Lower leg skin (tissue), 4 donors: ENCODE results near the gene AKR1C3. TPM values are rescaled to one million over a fixed set of nuclear protein-coding genes. Genes with fewer than 3 reads are reported as not detected.
"Not testable (repeated sequence)": the region's sequence is repeated elsewhere in the genome, so short reads cannot be mapped to it uniquely, and the experiment has no call there.

ENCODE experiments used
- DNase-seq, 2 donors: peaks; one replicate each; pipeline ENCODE4 v3.0.0-alpha.2; 2019; ENCODE audit warnings: low spot score in 2 of 2
- H3K4me3 ChIP-seq: fragments of 200-600 bp; sonication (generic); 2 replicates; pipeline ENCODE4 v1.5.1; 2017; ENCODE audit warnings: mild to moderate bottlenecking, low read depth; ENCODE audit not compliant: poor library complexity, severe bottlenecking
- POLR2A ChIP-seq, 2 donors: fragments of 450-650 bp; IDR thresholded peaks; one replicate each; pipeline ENCODE4 v1.6.1; 2016 to 2017; ENCODE audit warnings: antibody characterized with exemption in 2 of 2, mild to moderate bottlenecking in 1 of 2, moderate library complexity in 1 of 2
- WGBS, 2 donors: methylation state at CpG; one replicate each; pipeline ENCODE4 v1.1.5; 2018; 5-methylcytosine and 5-hydroxymethylcytosine counted together
- intact Hi-C: fragments of 100-400 bp; cut with DNase I; formaldehyde crosslinking; loops from one replicate; pipeline ENCODE4 v1.15.0; 2023; ENCODE audit warnings: low total_unique reads
- total RNA-seq, 4 donors: library from RNA; depleted of rRNA; stranded (reverse); fragments of >200 nt; gene quantifications; one replicate each; pipeline ENCODE4 v1.1.0, GENCODE V29; 2016
- TF ChIP-seq, protein P1 (sequence below), 3 donors: fragments of 450-650 bp; IDR thresholded peaks; one replicate each; pipeline ENCODE4 v1.5.1; 2016; ENCODE audit warnings: antibody characterized with exemption in 3 of 3, mild to moderate bottlenecking in 3 of 3, moderate library complexity in 2 of 3

Gene AKR1C3
- total RNA-seq, 4 donors from 2014 or later, result 17.2 to 38.7 (median 29.6) TPM

DNA sequence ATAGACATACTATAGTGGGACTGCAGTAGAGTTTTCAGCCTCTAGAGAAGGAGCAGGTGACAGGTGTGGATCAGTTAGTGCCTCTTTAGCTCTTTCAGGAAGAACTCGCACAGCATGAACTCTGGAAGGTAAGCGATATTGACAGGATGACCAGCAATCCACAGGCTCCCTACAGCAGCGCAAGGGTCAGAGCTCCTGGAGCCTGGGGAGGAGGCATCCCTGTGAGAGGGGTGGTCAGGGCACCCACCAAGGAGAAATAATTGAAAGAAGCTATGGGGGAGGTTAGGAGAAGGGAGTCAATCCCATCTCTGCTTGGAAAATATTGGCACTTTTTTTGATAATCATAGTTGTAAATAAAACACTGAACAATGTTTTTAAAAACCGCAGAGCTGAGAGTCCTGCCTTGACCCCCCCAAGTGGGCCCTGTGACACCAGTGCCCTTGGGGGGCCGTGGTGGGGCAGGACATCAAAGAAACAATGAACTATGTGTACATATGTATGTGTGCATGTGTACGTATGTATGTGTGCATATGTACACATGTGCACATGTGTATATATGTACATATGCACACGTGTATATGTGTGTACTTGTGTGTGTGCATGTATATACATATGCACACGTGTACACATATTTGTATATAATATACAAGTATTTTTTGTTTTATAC, 13.8 kb downstream of the AKR1C3 start:
- TF ChIP-seq, protein P1, sequence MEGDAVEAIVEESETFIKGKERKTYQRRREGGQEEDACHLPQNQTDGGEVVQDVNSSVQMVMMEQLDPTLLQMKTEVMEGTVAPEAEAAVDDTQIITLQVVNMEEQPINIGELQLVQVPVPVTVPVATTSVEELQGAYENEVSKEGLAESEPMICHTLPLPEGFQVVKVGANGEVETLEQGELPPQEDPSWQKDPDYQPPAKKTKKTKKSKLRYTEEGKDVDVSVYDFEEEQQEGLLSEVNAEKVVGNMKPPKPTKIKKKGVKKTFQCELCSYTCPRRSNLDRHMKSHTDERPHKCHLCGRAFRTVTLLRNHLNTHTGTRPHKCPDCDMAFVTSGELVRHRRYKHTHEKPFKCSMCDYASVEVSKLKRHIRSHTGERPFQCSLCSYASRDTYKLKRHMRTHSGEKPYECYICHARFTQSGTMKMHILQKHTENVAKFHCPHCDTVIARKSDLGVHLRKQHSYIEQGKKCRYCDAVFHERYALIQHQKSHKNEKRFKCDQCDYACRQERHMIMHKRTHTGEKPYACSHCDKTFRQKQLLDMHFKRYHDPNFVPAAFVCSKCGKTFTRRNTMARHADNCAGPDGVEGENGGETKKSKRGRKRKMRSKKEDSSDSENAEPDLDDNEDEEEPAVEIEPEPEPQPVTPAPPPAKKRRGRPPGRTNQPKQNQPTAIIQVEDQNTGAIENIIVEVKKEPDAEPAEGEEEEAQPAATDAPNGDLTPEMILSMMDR (IDR thresholded peaks at IDR 0.05), result no peak
- no peak for TF ChIP-seq POLR2A (IDR thresholded peaks at IDR 0.05)

DNA sequence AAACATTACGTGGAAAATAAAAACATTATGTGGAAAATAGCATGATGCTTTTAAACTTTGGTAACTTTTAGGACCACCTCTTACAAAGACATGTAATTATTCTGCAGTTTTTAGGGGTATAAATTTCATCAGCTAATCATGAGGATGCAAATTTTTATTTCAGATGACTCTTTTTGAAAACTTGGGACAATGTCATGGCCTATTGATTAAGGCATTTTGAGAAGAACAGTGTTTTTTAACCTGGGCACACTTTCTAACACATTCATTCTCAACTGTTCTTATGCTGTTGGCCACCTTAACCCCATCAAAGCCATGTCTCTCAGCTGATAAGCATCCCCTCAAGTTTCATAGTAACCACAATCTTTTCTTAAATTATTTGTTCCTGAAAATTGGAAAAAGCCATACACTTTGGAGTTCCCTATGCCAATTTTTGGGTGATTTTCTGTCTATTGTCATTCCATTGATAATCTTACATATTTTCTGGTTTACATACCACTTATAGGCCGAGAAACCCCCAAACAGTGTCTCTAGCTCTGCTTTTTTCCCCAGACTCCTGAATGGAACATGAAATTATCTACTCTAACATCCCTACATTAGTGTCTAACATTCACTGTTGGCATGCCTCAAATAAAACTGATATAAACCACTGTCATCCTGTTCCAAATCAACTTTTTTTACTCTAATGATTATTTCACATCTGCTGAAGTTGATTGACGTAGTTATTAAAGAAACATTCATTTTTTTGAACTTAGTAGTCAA, 14.6 kb downstream of the AKR1C3 start:
- intact Hi-C loops, result no loop called here
- no peak overlapping the region for H3K4me3 ChIP-seq
- TF ChIP-seq, protein P1 (IDR thresholded peaks at IDR 0.05), result no peak
- no peak for TF ChIP-seq POLR2A (IDR thresholded peaks at IDR 0.05)
- no peak for DNase-seq
- 45 to 64% methylated on average over 3 of the region's 3 CpGs for WGBS, 2 donors

More for the DNA sequence above, 13.8 kb downstream of the AKR1C3 start:
- intact Hi-C loops, result no loop called here
- WGBS, 2 donors, result 55 to 70% methylated on average over 8 of the region's 8 CpGs
- no peak for DNase-seq
- H3K4me3 ChIP-seq, result no peak overlapping the region

DNA sequence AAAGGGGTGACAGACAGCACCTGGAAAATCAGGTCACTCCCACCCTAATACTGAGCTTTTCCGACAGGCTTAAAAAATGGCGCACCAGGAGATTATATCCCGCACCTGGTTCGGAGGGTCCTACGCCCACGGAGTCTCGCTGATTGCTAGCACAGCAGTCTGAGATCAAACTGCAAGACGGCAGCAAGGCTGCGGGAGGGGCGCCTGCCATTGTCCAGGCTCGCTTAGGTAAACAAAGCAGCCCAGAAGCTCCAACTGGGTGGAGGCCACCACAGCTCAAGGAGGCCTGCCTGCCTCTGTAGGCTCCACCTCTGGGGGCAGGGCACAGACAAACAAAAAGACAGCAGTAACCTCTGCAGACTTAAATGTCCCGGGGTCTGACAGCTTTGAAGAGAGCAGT, 15.6 kb downstream of the AKR1C3 start:
- intact Hi-C loops, DNase-seq: not testable (repeated sequence)

DNA sequence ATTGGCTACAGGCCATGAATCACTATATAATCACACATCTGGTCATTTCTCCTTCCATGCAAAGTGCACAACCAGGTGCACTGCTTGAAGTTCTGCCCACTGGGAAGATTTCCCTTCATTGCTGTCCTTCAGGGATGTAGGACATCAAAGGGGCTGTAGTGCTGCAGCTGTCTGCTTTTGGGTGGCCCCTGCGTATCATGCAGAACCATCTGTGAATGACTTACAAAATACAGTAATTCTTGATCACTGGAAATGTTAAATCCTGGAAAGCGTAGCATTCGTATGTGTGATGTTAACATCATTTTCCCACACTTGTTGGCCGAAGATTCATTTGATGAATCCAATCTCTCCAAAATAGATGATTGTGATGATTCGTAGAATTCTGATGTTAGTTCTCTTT, 22.4 kb downstream of the AKR1C3 start:
- H3K4me3 ChIP-seq, result no peak overlapping the region
- intact Hi-C loops, result no loop called here
- 81% methylated on average over 5 of the region's 5 CpGs for WGBS, 2 donors
- TF ChIP-seq, protein P1 (IDR thresholded peaks at IDR 0.05), result no peak
- no peak for TF ChIP-seq POLR2A (IDR thresholded peaks at IDR 0.05)
- no peak for DNase-seq

More for the DNA sequence above, 15.6 kb downstream of the AKR1C3 start:
- not testable (repeated sequence) for H3K4me3 ChIP-seq
- 88 to 94% methylated on average over 12 of the region's 12 CpGs for WGBS, 2 donors

DNA sequence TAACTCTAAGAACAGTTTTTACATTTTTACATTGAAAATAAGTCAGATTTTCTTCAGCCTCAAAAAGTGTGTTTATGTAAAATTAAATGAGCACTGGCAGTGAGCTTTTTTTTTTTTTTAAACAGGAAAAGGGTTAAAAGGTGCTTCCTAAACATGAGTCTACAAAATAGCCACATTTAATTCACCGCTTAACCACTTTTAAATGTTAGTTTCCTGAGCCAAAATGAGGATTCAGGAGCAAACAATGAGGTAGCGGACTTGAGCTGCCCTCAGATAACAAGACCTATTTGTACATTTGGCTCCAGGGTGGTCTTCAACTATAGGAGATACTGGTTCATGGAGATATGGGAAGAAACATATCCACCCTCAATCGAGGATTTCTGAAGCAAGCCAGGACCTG, 22.8 kb downstream of the AKR1C3 start:
- intact Hi-C loops, result no loop called here
- H3K4me3 ChIP-seq, result no peak overlapping the region
- no peak for DNase-seq
- TF ChIP-seq POLR2A (IDR thresholded peaks at IDR 0.05), result no peak
- TF ChIP-seq, protein P1 (IDR thresholded peaks at IDR 0.05), result no peak
- 56 to 58% methylated on average over 3 of the region's 3 CpGs for WGBS, 2 donors

DNA sequence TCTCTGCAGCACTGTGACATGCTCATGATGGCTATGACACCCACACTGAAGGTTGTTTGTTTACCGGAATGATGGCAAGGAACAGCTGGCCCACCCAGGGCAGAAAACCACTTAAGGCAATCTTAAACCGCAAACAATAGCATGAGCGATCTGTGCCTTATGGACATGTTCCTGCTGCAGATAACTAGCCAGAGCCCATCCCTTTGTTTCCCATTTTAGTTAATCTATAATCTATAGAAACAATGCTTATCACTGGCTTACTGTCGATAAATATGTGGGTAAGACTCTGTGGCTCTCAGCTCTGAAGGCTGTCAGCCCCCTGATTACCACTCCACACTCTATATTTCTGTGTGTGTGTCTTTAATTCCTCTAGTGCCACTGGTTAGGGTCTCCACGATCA, 25.8 kb downstream of the AKR1C3 start:
- DNase-seq, H3K4me3 ChIP-seq, intact Hi-C loops: not testable (repeated sequence)
- WGBS, 2 donors, result 87 to 89% methylated on average over 5 of the region's 5 CpGs
